ENCODE results near the gene BNC2. TPM values are rescaled to one million over a fixed set of nuclear protein-coding genes. Genes with fewer than 3 reads are reported as not detected.

BNC2 gene
- total RNA-seq, 1 experiment from 2014 or later = not detected

DNA sequence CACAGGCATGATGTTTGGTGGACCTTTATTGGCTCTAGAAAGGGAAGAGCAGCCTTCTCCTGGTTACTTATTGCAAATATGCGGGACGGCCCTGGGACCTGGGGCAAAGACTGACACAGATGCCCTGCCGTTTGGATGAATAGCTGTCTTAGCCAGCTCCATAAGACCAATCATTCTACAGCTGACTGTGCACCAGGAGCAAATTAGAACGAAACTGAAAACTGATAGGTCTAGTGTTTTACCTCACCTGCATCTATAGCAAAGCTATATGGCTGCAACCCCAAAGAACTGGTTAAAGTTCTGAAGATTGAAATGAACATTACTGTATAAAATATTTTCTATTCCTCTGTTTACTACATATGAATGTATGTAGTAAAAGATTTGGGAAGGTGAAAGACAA lies 34.2 kb upstream of the BNC2 start:
- BruUV-seq (replicated peaks) = no TSS peak
- H3K9me3 Mint-ChIP-seq (ENCODE audit: low read depth, unreplicated experiment) = peaks cover 5% of the 10 kb centered on the region
- no peaks in the 10 kb centered on the region for H3K4me1 Mint-ChIP-seq (ENCODE audit: low read depth, unreplicated experiment)
- intact Hi-C loops (cut with micrococcal nuclease; ENCODE audit: unreplicated experiment) = no loop called here
- CTCF ChIA-PET = no interaction called here
- DNase-seq = no peak
- no peak overlapping the region for H3K27ac Mint-ChIP-seq (ENCODE audit: unreplicated experiment)
- no peaks in the 10 kb centered on the region for H3K36me3 Mint-ChIP-seq (ENCODE audit: insufficient read depth, unreplicated experiment)
- no peaks in the 10 kb centered on the region for H3K27me3 Mint-ChIP-seq (ENCODE audit: unreplicated experiment)
- H3K4me3 Mint-ChIP-seq (ENCODE audit: low read depth, unreplicated experiment) = no peak overlapping the region
- TF ChIP-seq CTCF (IDR thresholded peaks at IDR 0.05; ENCODE audit: unreplicated experiment) = no peak

GRCh38 chr9:16901590-16901989 lies 31.1 kb upstream of the BNC2 start:
- DNase-seq = no peak
- no peak overlapping the region for H3K4me3 Mint-ChIP-seq (ENCODE audit: low read depth, unreplicated experiment)
- peaks cover 5% of the 10 kb centered on the region for H3K9me3 Mint-ChIP-seq (ENCODE audit: low read depth, unreplicated experiment)
- H3K27ac Mint-ChIP-seq (ENCODE audit: unreplicated experiment) = no peak overlapping the region
- no TSS peak for BruUV-seq (replicated peaks)
- CTCF ChIA-PET = no interaction called here
- H3K27me3 Mint-ChIP-seq (ENCODE audit: unreplicated experiment) = no peaks in the 10 kb centered on the region
- no peaks in the 10 kb centered on the region for H3K4me1 Mint-ChIP-seq (ENCODE audit: low read depth, unreplicated experiment)
- H3K36me3 Mint-ChIP-seq (ENCODE audit: insufficient read depth, unreplicated experiment) = no peaks in the 10 kb centered on the region
- TF ChIP-seq CTCF (IDR thresholded peaks at IDR 0.05; ENCODE audit: unreplicated experiment) = no peak
- intact Hi-C loops (cut with micrococcal nuclease; ENCODE audit: unreplicated experiment) = no loop called here

DNA sequence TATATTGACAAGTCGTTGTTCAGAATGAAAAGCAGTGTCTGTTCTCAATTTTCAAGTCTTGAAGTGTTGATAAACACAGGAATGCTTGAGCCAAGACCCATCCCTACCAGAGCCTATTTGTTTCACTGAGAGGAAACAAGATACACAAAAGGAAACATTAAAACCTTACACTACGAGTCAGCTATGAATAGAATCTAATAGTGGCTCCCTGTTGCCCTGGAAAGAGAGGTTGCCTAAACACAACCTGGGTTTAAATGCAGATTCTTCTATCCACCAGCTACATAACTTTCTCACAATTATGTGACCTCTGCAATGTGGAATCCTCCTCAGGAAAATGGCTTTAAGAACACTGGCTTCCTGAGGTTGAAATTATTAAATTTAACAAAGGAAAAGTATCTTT lies 29.1 kb upstream of the BNC2 start:
- intact Hi-C loops (cut with micrococcal nuclease; ENCODE audit: unreplicated experiment) = no loop called here
- no peaks in the 10 kb centered on the region for H3K27me3 Mint-ChIP-seq (ENCODE audit: unreplicated experiment)
- H3K27ac Mint-ChIP-seq (ENCODE audit: unreplicated experiment) = no peak overlapping the region
- H3K9me3 Mint-ChIP-seq (ENCODE audit: low read depth, unreplicated experiment) = peaks cover 5% of the 10 kb centered on the region
- no peaks in the 10 kb centered on the region for H3K4me1 Mint-ChIP-seq (ENCODE audit: low read depth, unreplicated experiment)
- TF ChIP-seq CTCF (IDR thresholded peaks at IDR 0.05; ENCODE audit: unreplicated experiment) = no peak
- CTCF ChIA-PET = no interaction called here
- H3K4me3 Mint-ChIP-seq (ENCODE audit: low read depth, unreplicated experiment) = no peak overlapping the region
- DNase-seq = no peak
- no TSS peak for BruUV-seq (replicated peaks)
- no peaks in the 10 kb centered on the region for H3K36me3 Mint-ChIP-seq (ENCODE audit: insufficient read depth, unreplicated experiment)

DNA sequence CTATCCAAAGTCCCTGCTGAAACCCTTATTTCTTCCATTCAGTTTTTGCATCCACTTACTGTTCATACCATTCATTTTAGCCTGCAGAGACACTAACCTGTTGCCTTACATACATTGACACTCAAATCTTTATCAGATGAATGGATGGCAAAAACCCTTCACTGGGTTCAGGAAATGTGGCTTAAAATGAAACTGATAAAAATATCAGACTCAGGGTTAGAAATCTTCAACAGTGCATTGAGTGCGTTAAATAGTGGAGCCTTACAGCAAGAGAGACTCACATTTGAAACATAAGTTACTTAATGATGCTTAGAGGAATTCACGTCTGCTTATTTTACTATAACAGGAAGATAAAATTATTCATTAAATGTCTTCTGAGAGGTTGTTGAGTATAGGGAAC lies 28.0 kb upstream of the BNC2 start:
- Mint-ChIP-seq H3K36me3 (ENCODE audit: insufficient read depth, unreplicated experiment) (no peaks in the 10 kb centered on the region), H3K4me1 (ENCODE audit: low read depth, unreplicated experiment) (no peaks in the 10 kb centered on the region)
- no TSS peak for BruUV-seq (replicated peaks)

More for the DNA sequence above, 28.0 kb upstream of the BNC2 start:
- no peak for DNase-seq
- CTCF ChIA-PET = no interaction called here
- H3K27ac Mint-ChIP-seq (ENCODE audit: unreplicated experiment) = no peak overlapping the region
- no peaks in the 10 kb centered on the region for H3K27me3 Mint-ChIP-seq (ENCODE audit: unreplicated experiment)
- H3K4me3 Mint-ChIP-seq (ENCODE audit: low read depth, unreplicated experiment) = no peak overlapping the region
- H3K9me3 Mint-ChIP-seq (ENCODE audit: low read depth, unreplicated experiment) = peaks cover 3% of the 10 kb centered on the region
- no peak for TF ChIP-seq CTCF (IDR thresholded peaks at IDR 0.05; ENCODE audit: unreplicated experiment)
- intact Hi-C loops (cut with micrococcal nuclease; ENCODE audit: unreplicated experiment) = no loop called here

Data from Calu3 (cell line).